ENCODE measurements around the gene AFMID.

The AFMID gene

DNA sequence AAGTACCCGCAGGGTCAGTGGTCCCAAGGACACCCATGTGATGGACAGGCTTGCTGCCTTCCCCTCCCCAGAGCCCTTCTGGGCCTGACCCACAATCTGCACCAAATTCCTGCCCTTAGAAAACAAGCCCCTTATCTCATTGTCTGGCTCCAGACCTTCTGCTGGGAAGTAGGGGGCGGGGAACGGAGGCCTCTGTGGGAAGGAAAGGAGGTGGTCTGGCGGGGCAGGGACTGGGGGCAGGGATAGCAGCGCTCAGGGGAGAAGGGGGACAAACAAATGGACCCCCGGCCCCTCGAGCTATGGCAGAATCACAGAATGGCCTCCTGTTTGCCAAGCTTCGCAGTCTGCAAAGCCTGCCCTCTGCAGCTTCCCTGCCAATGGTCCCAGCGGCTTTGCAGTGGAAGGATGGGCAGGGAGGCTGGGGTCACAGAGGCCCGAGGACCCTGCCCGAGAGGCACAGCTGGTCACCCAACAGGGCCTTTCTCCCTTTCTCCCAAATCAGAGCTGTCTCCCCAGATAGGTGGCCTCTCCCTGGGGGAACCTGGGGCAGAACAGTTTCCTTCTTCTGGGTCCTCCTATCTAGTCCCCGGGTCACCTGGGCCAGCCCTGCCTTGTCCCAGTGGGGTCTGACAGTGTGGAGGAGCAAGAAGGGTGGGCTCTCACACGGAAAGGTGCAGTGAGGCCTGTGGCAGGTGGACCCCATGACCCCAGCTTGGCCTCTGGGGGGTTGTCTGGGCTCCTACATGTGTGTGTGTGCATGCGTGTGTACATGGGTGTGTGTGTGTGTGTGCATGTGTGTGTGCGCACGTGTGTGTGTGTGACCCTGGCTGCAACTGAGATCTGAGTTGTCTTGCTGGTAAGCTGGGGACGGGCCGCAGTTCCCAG, 69.8 kb downstream of the AFMID start:
- no peak for DNase-seq
